AG10803 (cell line): ENCODE measurements around the gene CNST.

Experiments
- DNase-seq: peaks from one replicate; pipeline ENCODE4 v3.0.0; 2010; ENCODE audit warnings: low read depth
- H3K4me3 ChIP-seq: 2 replicates; pipeline ENCODE4 v1.5.1; 2011; ENCODE audit warnings: mild to moderate bottlenecking, low read length, control low read depth
- TF ChIP-seq, protein P1 (sequence below): conservative IDR thresholded peaks from 2 replicates; pipeline ENCODE4 v1.5.1; 2011; ENCODE audit warnings: mild to moderate bottlenecking, low read length, control low read depth, inconsistent platforms

Gene CNST, protein sequence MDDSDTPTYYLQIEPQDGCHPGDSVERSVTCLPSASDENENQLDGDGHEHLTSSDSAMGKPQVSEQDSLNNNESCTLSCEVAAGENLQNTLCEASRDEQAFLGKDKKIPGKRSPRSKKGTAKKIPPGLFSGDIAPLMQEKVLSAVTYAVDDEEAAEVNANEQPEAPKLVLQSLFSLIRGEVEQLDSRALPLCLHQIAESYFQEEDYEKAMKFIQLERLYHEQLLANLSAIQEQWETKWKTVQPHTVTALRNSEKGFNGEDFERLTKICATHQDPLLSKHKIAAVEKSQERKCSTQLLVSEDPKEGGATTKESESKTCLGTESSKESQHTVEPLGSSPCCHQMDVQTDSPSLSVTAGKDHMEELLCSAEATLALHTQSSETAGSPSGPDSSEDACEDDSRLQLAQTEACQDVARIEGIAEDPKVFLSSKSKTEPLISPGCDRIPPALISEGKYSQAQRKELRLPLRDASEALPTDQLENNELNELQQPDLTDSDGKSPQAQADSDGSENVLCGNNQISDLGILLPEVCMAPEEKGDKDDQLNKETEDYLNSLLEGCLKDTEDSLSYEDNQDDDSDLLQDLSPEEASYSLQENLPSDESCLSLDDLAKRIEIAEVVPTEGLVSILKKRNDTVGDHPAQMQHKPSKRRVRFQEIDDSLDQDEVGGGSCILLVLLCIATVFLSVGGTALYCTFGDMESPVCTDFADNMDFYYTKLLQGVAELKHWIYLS

GRCh38 chr1:246566128-246566812 is at the start of gene CNST, which contains the start of gene TFB2M:
TSS of gene CNST (plus strand) at chr1:246566456. CDS start at chr1:246591563, 25,107 bp downstream.
TSS of gene TFB2M (minus strand) at chr1:246566261. CDS start at chr1:246566138, 123 bp downstream.
- peak within 1 kb of the TSS; percentile 98 for H3K4me3 ChIP-seq
- peak; percentile 99 for DNase-seq
- TF ChIP-seq, protein P1, sequence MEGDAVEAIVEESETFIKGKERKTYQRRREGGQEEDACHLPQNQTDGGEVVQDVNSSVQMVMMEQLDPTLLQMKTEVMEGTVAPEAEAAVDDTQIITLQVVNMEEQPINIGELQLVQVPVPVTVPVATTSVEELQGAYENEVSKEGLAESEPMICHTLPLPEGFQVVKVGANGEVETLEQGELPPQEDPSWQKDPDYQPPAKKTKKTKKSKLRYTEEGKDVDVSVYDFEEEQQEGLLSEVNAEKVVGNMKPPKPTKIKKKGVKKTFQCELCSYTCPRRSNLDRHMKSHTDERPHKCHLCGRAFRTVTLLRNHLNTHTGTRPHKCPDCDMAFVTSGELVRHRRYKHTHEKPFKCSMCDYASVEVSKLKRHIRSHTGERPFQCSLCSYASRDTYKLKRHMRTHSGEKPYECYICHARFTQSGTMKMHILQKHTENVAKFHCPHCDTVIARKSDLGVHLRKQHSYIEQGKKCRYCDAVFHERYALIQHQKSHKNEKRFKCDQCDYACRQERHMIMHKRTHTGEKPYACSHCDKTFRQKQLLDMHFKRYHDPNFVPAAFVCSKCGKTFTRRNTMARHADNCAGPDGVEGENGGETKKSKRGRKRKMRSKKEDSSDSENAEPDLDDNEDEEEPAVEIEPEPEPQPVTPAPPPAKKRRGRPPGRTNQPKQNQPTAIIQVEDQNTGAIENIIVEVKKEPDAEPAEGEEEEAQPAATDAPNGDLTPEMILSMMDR: no peak

- no peak overlapping the region for H3K4me3 ChIP-seq
Measured at GRCh38 chr1:246517391-246517790, 48.9 kb upstream of the CNST start.

GRCh38 chr1:246518456-246519205 is 47.6 kb upstream of the CNST start:
- TF ChIP-seq, protein P1: no peak
- H3K4me3 ChIP-seq: no peak overlapping the region
- no peak for DNase-seq

More at GRCh38 chr1:246517391-246517790, 48.9 kb upstream of the CNST start:
- no peak for DNase-seq
- TF ChIP-seq, protein P1: no peak

- no peak for DNase-seq
- TF ChIP-seq, protein P1: no peak
- no peak overlapping the region for H3K4me3 ChIP-seq
Measured at GRCh38 chr1:246519514-246519913, 46.7 kb upstream of the CNST start.

- DNase-seq: no peak
- TF ChIP-seq, protein P1: no peak
- no peak overlapping the region for H3K4me3 ChIP-seq
Measured at GRCh38 chr1:246526380-246526779, 39.9 kb upstream of the CNST start.

GRCh38 chr1:246526915-246527314 is 39.3 kb upstream of the CNST start:
- TF ChIP-seq, protein P1: no peak
- no peak overlapping the region for H3K4me3 ChIP-seq
- no peak for DNase-seq
